Measurements from ENCODE around the gene MCTP1.

The MCTP1 gene

DNA sequence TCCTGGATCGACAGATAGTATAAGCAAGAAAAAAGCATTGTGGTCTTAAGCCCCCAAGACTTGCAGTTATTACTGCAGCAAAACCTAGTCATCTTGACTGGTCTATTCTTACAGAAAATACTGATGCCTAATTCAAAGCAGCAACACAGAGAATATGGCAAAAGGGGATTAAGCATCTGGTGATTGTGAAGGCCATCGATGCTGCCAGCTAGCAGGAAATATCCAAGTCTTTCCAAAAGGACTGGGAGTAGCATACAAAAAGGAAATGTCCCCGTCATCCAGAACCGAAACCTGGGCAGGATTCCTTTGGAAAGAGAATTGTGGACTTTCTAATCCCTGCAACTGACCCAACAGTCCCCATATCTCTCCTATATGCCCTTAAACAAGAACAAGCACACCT, 534.2 kb downstream of the MCTP1 start:
- in situ Hi-C loops (cut with MboI; ENCODE audit: low pct_unique_long_range_greater_than_20kb, low sequenced_read_pairs, unreplicated experiment): no loop called here
- DNase-seq (ENCODE audit: low spot score): no peak
- TF ChIP-seq, protein P1, sequence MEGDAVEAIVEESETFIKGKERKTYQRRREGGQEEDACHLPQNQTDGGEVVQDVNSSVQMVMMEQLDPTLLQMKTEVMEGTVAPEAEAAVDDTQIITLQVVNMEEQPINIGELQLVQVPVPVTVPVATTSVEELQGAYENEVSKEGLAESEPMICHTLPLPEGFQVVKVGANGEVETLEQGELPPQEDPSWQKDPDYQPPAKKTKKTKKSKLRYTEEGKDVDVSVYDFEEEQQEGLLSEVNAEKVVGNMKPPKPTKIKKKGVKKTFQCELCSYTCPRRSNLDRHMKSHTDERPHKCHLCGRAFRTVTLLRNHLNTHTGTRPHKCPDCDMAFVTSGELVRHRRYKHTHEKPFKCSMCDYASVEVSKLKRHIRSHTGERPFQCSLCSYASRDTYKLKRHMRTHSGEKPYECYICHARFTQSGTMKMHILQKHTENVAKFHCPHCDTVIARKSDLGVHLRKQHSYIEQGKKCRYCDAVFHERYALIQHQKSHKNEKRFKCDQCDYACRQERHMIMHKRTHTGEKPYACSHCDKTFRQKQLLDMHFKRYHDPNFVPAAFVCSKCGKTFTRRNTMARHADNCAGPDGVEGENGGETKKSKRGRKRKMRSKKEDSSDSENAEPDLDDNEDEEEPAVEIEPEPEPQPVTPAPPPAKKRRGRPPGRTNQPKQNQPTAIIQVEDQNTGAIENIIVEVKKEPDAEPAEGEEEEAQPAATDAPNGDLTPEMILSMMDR (IDR thresholded peaks at IDR 0.05; ENCODE audit: extremely low read depth, insufficient read depth, missing control alignments): no peak

DNA sequence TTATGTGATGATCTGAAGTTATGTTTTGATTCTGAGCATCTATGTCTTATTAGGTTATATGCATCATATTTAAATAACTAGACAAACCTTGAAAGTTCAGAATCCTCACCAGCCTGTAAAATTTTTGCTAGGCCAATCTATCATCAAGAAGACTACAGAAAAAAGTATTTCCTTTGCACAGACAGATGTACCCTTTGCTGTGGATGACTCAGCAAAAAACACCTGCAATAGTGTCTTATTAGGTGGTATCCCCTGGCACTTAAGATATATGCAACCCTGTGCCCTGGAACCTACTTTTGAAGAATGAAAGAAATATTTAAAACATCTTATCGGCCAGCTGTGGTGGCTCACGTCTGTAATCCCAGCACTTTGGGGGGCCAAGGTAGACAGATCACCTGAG, 535.9 kb downstream of the MCTP1 start:
- in situ Hi-C loops (cut with MboI; ENCODE audit: low pct_unique_long_range_greater_than_20kb, low sequenced_read_pairs, unreplicated experiment): no loop called here
- TF ChIP-seq, protein P1 (IDR thresholded peaks at IDR 0.05; ENCODE audit: extremely low read depth, insufficient read depth, missing control alignments): no peak
- no peak for DNase-seq (ENCODE audit: low spot score)

DNA sequence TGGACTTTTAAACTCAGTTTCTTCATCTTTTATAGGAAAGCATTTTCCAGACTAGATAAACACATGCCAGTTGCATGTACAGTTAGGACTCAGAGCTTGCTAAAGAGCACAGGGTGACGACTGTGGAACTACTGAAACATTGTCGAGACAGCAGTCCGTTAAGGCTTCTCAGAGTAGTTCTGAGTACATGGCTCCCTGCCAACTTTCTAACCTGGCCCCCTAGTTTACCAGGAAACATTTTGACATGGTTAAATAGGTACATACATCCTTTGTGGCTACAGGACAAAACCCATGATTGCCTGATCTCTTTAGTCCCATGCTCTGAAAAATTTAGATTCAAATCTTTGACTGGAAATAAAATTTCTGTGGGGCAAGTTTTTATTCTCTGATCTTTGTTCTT, 536.7 kb downstream of the MCTP1 start:
- DNase-seq (ENCODE audit: low spot score): no peak
- TF ChIP-seq, protein P1 (IDR thresholded peaks at IDR 0.05; ENCODE audit: extremely low read depth, insufficient read depth, missing control alignments): no peak
- in situ Hi-C loops (cut with MboI; ENCODE audit: low pct_unique_long_range_greater_than_20kb, low sequenced_read_pairs, unreplicated experiment): no loop called here

DNA sequence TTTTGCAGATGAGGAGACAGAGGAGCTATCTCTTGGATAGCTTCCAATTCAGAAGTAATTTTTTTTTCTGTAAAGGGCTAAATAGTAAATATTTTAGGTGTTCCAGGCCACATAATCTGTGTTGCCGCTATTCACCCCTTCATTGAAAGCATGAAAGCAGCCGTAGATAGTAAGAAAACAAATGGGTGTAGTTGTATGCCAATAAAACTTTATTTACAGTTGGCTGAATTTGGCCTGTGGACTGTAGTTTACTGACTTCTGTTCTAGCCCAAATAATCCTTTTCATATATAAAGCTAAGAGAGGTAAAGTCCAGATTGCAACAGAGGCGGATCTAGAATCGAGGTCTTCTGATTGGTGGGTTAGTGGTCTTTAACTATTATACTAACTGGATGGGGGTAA, 537.5 kb downstream of the MCTP1 start:
- no peak for DNase-seq (ENCODE audit: low spot score)
- in situ Hi-C loops (cut with MboI; ENCODE audit: low pct_unique_long_range_greater_than_20kb, low sequenced_read_pairs, unreplicated experiment): no loop called here
- TF ChIP-seq, protein P1 (IDR thresholded peaks at IDR 0.05; ENCODE audit: extremely low read depth, insufficient read depth, missing control alignments): no peak

DNA sequence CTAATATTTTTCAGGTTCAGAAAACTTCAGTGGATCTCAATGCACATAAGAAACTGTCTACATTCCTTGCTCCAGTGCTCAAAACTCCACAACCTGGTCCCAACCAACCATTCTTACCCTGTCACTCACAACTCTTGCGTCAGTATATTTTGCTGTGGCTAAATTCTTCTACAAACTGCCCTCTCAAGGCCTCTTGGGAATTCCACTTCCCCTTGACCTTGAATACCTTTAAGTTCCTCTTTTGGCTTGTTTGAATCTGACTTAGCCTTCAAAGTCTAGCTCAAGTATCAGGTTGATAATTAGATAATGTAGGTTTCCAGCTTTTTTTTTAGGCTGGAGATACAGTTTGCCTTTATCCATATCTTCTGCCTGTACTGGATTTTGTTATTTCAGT, 538.2 kb downstream of the MCTP1 start:
- DNase-seq (ENCODE audit: low spot score): no peak
- in situ Hi-C loops (cut with MboI; ENCODE audit: low pct_unique_long_range_greater_than_20kb, low sequenced_read_pairs, unreplicated experiment): no loop called here
- TF ChIP-seq, protein P1 (IDR thresholded peaks at IDR 0.05; ENCODE audit: extremely low read depth, insufficient read depth, missing control alignments): no peak

DNA sequence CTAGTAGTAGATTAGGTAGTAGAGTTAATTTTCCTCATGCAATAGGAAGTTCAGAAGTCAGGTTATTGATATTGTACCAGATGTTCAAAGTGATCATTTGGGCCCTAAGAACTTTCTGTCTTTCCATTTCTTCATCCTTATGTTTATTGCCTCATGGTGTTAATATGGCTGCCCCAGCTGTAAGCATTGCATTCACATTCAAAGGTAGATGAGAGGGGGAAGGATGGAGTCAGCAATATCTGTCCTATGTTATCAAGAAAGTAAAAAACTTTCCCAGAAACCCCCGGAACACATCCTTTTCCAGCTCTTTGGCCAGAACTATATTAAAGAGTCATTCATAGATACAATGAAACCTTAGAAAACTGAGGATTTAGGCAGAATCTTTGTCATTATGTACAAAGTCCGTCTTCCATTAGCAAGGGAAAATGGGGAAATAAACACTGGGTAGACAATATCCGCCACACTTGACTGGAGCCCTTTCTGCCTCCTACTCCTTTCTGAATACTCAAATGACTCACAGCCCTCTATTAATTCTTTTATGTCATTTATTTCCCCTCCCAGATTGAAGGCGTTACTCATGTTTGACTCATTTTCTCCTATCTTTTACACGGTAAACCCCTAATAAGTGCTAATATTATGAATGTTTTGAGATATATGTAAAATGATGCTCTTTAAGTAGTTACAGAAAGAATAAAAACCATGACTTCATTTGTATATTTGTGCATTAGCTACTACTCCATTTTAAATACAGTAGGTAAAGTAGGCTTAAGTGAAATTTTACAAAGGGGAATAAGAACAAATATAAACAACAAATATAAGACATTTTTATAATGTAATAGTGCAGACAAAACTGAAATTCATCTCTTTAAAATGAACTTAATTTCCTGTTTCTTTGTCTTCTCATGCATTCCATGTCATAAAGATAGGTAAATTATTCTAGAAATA, 538.8 kb downstream of the MCTP1 start:
- peak; percentile 56 for DNase-seq (ENCODE audit: low spot score)
- TF ChIP-seq, protein P1 (IDR thresholded peaks at IDR 0.05; ENCODE audit: extremely low read depth, insufficient read depth, missing control alignments): no peak
- in situ Hi-C loops (cut with MboI; ENCODE audit: low pct_unique_long_range_greater_than_20kb, low sequenced_read_pairs, unreplicated experiment): no loop called here
